Ovary (tissue), 3 donors: ENCODE results near the gene CACNA1S.

Experiments used
- CTCF ChIP-seq, 3 donors: fragments of 450-650 bp in 2 of 3; fragments of 200-600 bp in 1 of 3; IDR thresholded peaks; one replicate each; pipeline versions ENCODE4 v1.5.1 to v1.8.0; 2016 to 2022; ENCODE audit warnings: antibody characterized with exemption in 3 of 3, mild to moderate bottlenecking in 1 of 3
- EP300 ChIP-seq: sonication (generic); formaldehyde crosslinking; IDR thresholded peaks from one replicate; pipeline ENCODE4 v1.6.1; 2017; ENCODE audit warnings: antibody characterized with exemption
- POLR2A ChIP-seq: fragments of 450-650 bp; IDR thresholded peaks from one replicate; pipeline ENCODE4 v1.6.1; 2017; ENCODE audit warnings: antibody characterized with exemption, mild to moderate bottlenecking, moderate library complexity
- donor health status: DM: no; HTN: no; CAD: no.

GRCh38 chr1:201139756-201140155, 27.5 kb upstream of the CACNA1S start:
- no peak for TF ChIP-seq CTCF (IDR thresholded peaks at IDR 0.05)
- TF ChIP-seq EP300 = no peak
- TF ChIP-seq POLR2A = no peak
